ENCODE measurements around the gene RAMP1.

Gene RAMP1

GRCh38 chr2:237919593-237919992, 60.2 kb downstream of the RAMP1 start:
- Histone ChIP-seq H3K27ac (peak overlapping the region; percentile 77 to 82), H3K4me1 (peaks cover 0 to 46% (median 23%) of the 10 kb centered on the region in 4 donors), H3K36me3 (peaks cover 0 to 4% (median 0%) of the 10 kb centered on the region in 3 donors), H3K27me3 (no peaks in the 10 kb centered on the region), H3K4me3 (no peak overlapping the region), H3K9me3 (no peaks in the 10 kb centered on the region)
- TF ChIP-seq CTCF (IDR thresholded peaks at IDR 0.05), result no peak
- peak in 1 of 2 donors; percentile 63 for DNase-seq
- intact Hi-C loops (cut with DNase I; ENCODE audit: low total_unique reads), result no loop called here

GRCh38 chr2:237920673-237921072, 61.2 kb downstream of the RAMP1 start:
- Histone ChIP-seq H3K27ac (peak overlapping the region; percentile 77 to 82), H3K27me3 (no peaks in the 10 kb centered on the region), H3K4me1 (peaks cover 0 to 46% (median 23%) of the 10 kb centered on the region in 4 donors), H3K9me3 (no peaks in the 10 kb centered on the region), H3K4me3 (no peak overlapping the region), H3K36me3 (peaks cover 0 to 4% (median 0%) of the 10 kb centered on the region in 3 donors)
- TF ChIP-seq CTCF (IDR thresholded peaks at IDR 0.05), result no peak
- intact Hi-C loops (cut with DNase I; ENCODE audit: low total_unique reads), result no loop called here
- peak in 1 of 2 donors; percentile 51 for DNase-seq

GRCh38 chr2:237921967-237922492, 62.6 kb downstream of the RAMP1 start:
- peaks cover 0 to 4% (median 0%) of the 10 kb centered on the region in 3 donors for H3K36me3 ChIP-seq
- H3K27me3 ChIP-seq, result no peaks in the 10 kb centered on the region
- H3K9me3 ChIP-seq, result no peaks in the 10 kb centered on the region
- H3K27ac ChIP-seq, result peak overlapping the region; percentile 82 to 83
- H3K4me3 ChIP-seq, result no peak overlapping the region
- peak in 1 of 2 donors; percentile 61 for DNase-seq
- H3K4me1 ChIP-seq, result peaks cover 0 to 46% (median 23%) of the 10 kb centered on the region in 4 donors
- no peak for TF ChIP-seq CTCF (IDR thresholded peaks at IDR 0.05)
- intact Hi-C loops (cut with DNase I; ENCODE audit: low total_unique reads), result no loop called here

GRCh38 chr2:237922641-237923361, 63.4 kb downstream of the RAMP1 start:
- H3K9me3 ChIP-seq, result no peaks in the 10 kb centered on the region
- intact Hi-C loops (cut with DNase I; ENCODE audit: low total_unique reads), result no loop called here
- no peak for TF ChIP-seq CTCF (IDR thresholded peaks at IDR 0.05)
- peaks cover 0 to 4% (median 0%) of the 10 kb centered on the region in 3 donors for H3K36me3 ChIP-seq
- H3K4me3 ChIP-seq, result peak overlapping the region; percentile 43 to 44
- peak in 1 of 2 donors; percentile 72 for DNase-seq
- H3K4me1 ChIP-seq, result peaks cover 0 to 46% (median 23%) of the 10 kb centered on the region in 4 donors
- H3K27me3 ChIP-seq, result no peaks in the 10 kb centered on the region
- H3K27ac ChIP-seq, result peak overlapping the region; percentile 82 to 83

- H3K4me3 ChIP-seq, result peak overlapping the region; percentile 43 to 44
- DNase-seq, result peak; percentile 76 to 89
- peak overlapping the region; percentile 82 to 83 for H3K27ac ChIP-seq
Observed at GRCh38 chr2:237923481-237924163, 64.2 kb downstream of the RAMP1 start.

More at GRCh38 chr2:237923481-237924163, 64.2 kb downstream of the RAMP1 start:
- Histone ChIP-seq H3K9me3 (no peaks in the 10 kb centered on the region), H3K4me1 (peaks cover 0 to 40% (median 23%) of the 10 kb centered on the region in 4 donors), H3K27me3 (no peaks in the 10 kb centered on the region), H3K36me3 (peaks cover 0 to 4% (median 0%) of the 10 kb centered on the region in 3 donors)
- intact Hi-C loops (cut with DNase I; ENCODE audit: low total_unique reads), result loop anchor here (2.0 kb wide), 1 partner anchor 63 kb away; no protein-coding TSS in a partner anchor
- TF ChIP-seq CTCF (IDR thresholded peaks at IDR 0.05), result peak; percentile 99
